CD4-positive, alpha-beta T cell treated with Interleukin-4 for 1 hour (primary cell): ENCODE results near the gene SMAD3.
A peak's percentile ranks its signal among the peaks of the same experiment; 100 is the strongest.

Experiments used
- DNase-seq, 2 donors: peaks; one replicate each; pipeline ENCODE4 v3.0.0-alpha.2; 2020 to 2022

SMAD3 gene

DNA sequence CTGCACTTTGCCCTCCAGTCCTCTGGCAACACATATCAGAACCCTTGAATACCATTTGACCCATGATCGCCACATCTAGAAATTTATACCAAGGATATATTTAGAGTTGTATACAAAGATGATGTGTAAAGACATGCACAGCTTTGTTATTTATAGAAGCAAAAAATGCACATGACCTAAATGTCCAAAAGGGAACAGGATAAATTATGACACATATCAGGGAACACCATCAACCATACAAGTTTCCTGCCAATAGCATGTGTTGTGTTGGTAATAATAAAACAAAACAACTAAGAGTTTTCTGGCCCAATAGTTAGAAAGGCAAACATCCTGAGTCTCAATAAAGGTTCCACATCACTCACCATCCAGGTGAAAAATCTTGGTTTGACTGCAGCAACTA, 137.6 kb downstream of the SMAD3 start:
- DNase-seq = no peak

DNA sequence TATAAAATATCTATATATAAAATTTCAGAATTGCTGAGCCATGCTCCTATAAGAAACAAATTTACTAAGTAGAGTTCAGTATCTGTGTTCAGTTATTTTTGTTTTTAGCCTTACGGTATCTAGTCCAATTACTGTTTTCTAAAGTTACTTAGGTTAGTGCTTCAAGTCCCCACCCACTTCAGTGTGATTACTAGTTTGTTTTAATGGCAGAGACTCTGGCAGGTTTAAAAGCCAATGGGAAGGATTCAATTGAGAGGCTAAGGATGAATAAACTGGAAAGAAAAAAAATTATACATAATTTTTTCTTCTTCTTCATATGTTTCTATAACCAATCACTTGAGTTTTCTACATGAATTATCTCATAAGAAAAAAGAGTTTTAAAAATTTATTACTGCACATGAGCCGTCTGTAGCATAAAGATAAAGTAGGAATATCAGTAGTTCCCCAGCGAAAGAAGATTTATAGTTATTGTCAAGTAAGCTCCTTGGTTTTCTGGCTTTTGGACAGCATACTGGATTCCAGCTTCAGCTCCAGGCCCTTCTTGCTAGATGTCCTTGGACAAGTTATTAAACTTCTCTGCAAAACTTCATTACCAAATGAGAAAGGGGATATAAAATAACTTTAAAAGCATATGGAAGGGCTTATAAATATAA, 142.3 kb downstream of the SMAD3 start:
- no peak for DNase-seq

DNA sequence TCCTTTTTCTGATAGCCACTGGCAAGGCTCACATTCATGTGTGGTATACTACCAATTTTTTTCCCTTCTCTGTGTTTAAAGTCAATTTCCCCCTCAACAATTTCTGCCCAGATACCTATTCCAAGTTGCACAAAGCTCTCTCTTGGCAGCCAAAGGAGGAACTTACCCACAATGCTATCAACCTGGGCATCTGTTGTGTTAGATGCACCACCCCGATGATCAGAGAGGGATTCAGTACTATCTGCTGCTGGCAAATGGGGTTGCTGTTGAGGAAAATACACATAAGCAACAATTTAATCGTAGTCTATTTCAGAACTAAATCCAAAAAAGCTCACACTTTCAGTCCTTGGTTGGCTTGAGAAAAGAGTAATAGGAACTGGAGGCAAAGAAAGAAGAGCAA, 143.0 kb downstream of the SMAD3 start:
- no peak for DNase-seq

DNA sequence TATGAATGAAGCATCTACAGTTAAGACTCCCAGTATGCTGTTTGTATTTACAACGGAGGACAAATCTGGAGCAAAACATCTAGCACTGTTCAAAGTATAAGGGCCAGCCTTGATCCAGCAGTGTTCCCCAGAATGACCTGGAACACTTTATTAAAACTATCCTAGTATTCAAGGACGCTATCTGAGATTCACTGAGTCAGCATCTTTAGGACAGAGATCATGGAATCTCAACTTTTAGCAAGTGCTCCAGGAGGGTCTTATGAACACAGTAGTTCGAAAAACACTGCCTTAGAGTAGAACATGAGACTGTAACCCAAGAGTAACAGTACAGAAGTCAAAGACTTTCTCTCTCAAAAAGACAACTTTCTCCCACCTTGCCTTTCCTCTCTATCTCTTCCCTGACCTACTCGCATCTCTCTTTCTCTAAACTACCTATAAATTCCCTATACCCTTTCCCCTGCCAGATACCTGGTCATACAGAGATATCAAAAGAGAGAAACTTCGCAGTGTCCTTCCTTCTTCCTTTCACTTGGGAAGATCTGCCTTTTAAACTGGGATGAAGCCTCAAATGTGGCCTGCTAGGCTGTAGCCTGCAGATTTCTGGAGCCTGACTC, 145.3 kb downstream of the SMAD3 start:
- DNase-seq = no peak

DNA sequence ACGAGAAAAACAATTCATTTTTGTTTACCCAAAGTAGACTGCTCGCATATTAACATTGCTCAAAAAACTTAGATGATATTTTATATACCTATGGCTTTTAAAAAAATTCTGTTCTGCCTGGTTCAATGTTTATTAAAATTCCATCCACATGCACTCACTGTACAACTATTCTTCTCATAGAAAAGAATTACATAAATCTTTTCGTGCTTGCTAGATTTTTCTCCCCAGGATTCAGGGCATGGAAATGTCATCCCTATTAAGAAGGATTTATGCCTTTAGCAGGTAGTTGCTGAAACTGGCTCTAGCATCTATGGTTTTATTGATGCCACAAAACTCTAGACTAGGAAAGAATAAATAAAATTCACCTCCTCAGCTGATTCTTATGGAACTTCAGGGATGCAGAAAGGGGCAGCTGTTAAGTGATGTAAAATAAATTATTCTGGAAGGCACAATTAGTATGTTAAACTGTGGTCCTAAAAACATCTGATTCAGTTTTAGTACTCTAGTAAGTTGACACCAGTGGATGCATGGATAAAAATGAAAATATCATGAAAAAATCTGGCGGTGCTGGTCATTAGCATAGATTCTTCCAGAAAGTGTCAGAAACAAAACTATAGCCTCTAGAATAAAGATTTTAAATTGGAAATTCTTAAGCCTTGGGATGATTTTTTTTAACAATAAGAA, 147.4 kb downstream of the SMAD3 start:
- DNase-seq = no peak

DNA sequence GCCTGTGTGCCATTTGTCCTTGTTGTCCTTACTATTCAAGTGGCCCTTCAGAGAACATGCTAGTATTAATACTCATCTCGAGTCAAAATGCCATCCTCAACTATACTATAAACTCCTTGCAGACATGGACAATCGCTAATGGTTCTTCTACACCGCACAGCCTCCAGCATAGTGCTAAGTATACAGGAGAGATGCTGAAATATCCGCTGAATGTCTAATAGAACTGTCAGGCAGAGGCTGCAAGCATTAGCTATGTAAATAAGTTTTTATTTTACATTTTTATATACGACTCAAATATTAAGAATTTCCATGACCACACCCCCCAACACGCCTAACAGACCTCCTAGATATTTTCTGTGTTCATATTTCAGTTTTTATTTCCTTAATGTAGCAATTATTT, 149.7 kb downstream of the SMAD3 start:
- DNase-seq = no peak

DNA sequence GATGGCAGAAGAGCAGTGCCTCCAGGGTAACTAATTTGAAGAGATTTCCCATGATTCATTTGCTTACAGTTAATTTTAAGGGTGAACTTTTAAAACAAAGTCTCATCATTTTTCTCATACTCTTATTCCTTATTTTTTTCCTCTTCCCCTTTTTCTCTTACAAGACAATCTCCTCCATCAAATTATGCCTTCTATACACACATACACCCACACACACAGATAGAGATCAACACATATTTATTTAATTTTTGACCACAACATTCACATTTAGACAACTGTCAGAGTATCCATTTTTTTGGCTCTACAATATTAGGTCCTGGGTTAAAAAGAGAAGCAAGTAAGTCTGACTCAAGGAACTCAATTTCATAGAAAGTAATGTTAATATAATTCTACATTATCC, 151.5 kb downstream of the SMAD3 start:
- DNase-seq = no peak

DNA sequence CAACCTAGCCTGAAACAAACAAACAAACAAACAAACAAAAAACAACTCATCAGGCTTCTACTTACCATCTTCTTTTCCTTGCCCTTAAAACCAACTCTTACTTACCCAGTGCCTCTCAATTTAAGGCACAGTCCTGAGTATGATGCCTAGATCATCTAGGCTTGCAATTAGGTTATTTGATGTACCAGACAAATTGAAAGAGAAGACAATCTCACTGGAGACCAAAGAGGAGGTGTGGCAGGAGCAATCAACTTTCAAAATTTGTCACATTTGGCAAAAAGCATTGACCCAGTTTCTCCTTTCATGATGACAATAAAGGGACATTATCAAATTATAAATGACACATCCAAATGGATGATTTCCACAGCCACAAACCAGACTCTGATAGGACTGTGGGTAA, 153.0 kb downstream of the SMAD3 start:
- DNase-seq = no peak

DNA sequence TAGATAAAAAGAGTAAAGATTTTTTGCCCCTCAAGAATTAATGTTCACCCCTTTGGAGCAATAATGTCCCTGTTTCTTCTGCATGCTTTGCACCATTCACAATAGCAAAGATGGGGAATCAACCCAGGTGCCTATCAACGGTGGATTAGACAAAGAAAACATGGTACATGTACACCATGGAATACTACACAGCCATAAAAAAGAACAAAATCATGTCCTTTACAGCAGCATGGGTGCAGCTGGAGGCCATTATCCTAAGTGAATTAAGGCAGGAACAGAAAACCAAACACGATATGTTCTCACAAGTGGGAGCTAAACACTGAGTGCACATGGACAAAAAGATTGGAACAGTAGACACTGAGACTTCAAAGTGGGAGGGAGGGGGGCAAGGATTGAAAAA, 153.9 kb downstream of the SMAD3 start:
- no peak for DNase-seq

DNA sequence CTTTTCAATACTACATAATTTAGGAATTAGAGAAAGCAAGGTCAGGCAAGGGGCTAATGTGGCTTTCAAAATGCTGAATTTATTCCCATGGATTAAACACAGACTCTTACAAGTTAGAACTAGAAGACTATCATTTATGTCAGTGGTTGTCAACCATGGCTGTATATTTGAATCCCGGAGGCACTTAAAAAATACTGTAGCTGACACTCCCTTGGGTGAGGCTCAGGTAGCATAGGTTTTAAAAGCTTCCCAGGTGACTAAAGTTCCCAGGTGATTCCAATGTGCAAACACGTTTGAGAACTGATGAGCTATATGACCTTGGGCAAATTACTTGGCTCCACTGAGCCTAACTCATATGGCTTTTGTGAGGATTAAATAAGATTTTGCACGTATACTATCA, 159.5 kb downstream of the SMAD3 start:
- DNase-seq = no peak

DNA sequence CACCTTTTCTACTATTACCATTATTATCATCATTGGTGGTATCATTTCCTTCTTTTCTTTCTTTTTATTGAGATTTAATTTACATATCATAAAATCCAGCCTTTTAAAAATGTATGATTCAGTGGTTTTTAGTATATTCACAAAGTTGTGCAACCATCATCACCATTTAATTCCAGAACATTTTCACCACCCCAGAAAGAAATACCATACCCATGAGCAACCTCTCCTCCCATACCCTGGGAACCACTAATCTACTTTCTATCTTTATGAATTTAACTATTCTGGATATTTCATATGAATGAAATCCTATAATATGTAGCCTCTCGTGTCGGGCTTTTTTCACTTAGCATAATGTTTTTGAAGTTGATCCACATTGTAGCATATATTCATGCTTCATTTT, 159.9 kb downstream of the SMAD3 start:
- no peak for DNase-seq

DNA sequence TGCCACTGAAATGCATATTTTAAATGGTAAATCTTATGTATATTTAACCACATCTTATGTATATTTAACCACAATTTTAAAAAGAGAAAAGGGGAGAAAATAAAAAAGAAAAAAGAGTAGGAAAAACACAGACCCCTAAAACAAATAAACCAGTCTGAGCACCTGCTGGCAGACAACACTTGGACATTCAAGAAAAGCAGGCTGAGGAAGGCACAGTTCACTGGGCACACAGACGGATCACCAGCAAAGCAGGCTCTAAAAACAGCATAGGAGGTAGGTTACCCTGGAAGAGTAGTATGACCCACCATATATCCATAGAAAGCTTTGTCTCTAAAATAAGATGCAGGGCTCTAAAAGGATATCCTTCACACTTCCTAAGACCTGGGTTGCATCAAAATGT, 162.0 kb downstream of the SMAD3 start:
- no peak for DNase-seq

DNA sequence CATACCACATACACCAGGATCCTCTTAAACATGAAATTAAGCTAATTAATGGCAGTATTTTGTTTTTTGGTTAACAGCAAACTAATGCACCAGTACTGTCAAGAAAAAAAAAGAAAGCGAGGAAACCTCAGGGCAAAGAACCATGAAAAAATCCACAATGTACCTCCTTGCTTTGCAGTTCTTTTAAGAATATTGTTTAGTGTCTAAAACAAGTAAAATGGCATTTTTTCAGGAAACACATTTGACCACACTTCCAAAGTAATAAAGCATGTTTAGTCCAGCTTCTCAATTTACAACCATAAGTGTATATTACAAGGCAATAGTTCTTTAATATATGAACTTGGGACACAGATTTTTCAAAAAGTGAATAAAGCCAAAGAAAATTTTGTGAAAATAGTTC, 162.4 kb downstream of the SMAD3 start:
- no peak for DNase-seq

DNA sequence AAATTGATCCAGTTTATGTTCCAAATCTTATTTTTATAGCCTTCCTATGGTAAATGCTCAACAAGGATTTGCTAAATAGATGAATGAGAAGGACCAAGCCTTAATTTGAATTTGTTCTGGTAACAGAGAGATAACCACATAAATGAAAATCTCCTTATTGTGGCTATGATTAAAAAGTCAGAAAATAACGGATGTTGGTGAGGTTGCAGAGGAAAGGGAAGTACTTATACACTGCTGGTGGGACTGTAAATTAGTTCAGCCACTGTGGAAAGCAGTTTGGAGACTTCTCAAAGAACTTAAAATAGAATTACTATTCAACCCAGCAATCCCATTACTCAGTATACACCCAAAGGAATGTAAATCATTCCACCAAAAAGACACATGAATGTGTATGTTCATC, 162.9 kb downstream of the SMAD3 start:
- peak in 1 of 2 donors; percentile 7 for DNase-seq

DNA sequence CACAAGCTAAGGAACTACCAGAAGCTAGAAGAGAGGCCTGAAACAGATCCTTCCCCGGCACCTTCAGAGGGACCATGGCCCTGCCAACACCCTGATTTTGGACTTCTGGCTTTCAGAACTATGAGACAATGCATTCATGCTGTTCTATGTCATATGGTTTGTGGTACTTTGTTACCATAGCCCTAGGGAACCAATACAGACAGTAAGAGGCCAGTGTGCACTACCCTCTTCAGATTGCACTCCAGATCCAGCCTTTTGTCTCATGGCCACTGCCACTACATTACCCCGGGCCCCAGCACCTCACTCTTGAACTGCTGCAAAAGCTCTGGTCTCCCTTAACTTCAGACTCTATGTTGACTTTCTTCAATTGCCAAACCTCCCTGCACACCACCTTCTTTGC, 165.1 kb downstream of the SMAD3 start:
- no peak for DNase-seq

DNA sequence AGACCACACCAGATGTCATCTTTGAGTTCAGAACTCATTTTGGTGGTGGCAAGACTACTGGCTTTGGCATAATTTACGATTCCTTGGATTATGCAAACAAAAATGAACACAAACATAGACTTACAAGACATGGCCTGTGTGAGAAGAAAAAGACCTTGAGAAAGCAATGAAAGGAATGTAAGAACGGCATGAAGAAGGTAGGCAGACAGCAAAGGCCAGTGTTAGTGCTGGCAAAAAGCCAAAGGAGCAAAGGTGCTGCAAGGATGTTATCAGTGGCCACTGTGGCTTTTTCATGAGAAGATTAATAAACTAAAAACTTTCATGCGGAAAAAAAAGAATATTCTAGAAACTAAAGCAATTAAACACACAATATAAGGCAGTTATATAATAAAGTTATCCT, 167.2 kb downstream of the SMAD3 start:
- DNase-seq = no peak

DNA sequence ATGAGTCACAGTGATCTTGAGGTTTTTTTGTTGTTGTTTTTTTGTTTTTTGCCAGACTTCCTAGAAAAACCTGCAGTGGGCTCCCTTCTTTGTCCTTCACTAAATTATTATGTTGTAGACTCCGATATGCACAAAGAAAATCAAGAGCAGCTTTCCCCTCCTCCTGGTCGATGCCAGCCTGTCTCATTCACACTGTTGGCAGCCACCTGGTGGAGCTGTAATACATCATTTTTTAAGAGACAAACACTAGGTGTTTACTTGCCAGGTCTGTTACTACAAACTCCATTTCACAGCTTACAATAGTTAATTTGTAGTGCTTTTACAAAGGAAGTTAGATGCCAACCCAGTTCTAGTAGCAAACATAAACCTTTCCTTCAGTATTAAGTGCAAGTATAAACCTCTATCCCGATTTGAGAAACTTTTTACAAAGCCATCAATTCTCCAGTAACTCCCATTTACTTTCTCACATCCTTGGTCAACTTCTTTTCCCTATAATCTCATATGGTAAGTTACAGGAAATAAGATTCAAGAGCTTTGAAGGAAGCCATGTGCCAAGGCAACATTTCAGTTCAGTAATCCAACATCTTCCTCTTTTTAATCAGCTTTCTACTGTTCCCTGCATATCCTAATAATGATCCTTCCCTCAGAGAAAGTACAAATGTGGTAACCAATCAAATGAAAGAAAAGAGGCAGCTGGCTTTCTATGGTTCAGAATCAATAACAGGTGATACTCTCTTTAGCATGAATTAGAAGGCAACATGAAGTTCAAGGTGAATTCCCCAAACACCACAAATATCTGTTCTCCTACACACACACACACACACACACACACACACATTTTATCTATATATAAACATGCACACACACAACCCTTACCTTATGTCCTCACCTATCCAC, 175.1 kb downstream of the SMAD3 start:
- DNase-seq = peak in 1 of 2 donors; percentile 52

DNA sequence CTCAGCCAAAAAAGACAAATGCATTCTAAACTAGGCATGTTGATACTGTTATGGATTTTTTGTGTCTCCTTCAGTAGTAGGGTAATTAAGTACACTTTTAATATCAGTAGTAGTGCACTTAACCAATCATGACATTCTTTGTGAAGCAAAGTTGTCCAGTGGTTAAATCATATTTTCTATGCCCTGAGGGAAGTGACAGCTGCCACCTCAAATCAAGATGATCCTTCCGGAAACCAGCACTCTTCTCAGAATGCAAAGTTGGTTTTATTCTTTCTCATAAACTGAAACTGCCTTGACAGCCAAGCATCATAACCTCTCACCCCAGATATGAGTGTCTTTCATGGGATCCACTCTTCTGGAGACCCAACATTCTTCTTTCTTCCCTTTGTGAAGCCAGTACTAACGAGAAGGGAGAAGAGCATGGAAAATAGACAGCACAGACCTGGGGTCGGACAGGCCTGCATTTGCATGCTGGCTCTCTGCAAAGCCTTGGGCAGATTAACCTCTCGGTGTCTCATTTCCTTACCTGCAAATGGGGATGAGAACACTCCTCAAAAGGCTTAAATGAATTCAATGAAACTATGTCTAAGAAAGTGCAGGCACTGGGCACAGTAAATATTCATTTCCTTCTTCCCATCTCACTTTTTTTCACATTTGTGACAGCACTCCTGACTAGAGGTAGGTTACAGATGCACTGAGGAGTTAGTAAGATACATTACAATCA, 175.9 kb downstream of the SMAD3 start:
- DNase-seq = peak in 1 of 2 donors; percentile 42

DNA sequence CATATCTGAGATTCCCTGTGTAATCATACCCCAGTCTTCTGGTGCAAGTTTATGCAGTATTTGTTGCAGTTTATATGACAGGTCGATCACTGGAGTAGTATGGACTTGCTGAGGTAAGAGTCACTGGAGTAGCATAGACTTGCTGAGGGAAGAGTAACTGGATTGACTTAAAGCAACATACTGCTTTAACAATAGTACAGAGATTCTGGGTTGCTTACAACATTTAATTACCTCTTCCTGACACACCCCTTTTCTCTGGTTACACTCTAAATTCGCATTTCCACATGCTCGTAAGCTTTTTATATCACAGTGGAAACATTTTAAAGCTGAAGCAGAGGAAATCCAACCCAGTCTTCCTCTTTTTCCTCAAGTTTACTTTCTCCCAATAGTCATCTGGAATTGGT, 177.3 kb downstream of the SMAD3 start:
- DNase-seq = no peak
